K562 (cell line): Measurements from ENCODE around the gene SEC31A. TPM values are rescaled to one million over a fixed set of nuclear protein-coding genes. Genes with fewer than 3 reads are reported as not detected.

Source experiments
- HDAC2 ChIP-seq: fragments of 450-650 bp; IDR thresholded peaks from 2 replicates; pipeline ENCODE4 v1.6.1; 2016; ENCODE audit warnings: mild to moderate bottlenecking
- LARP7 ChIP-seq: fragments of 450-650 bp; IDR thresholded peaks from 2 replicates; pipeline ENCODE4 v1.6.1; 2016
- NCOA1 ChIP-seq: fragments of 450-650 bp; IDR thresholded peaks from 2 replicates; pipeline ENCODE4 v1.6.1; 2016; ENCODE audit warnings: low read depth
- POU5F1 ChIP-seq: fragments of 150-350 bp; IDR thresholded peaks from 2 replicates; pipeline ENCODE4 v1.6.1; 2014; ENCODE audit warnings: borderline replicate concordance, low read length, low read depth, mild to moderate bottlenecking; ENCODE audit not compliant: partially characterized antibody
- PTRF ChIP-seq: fragments of 450-650 bp; IDR thresholded peaks from 2 replicates; pipeline ENCODE4 v1.6.1; 2016; ENCODE audit warnings: mild to moderate bottlenecking, missing genetic modification characterization, missing compliant biosample characterization
- SMAD4 ChIP-seq: fragments of 250-450 bp; sonication (Bioruptor Pico); conservative IDR thresholded peaks from 2 replicates; pipeline ENCODE4 v1.8.0; 2021; ENCODE audit warnings: inconsistent platforms, mild to moderate bottlenecking, moderate library complexity
- ZC3H4 ChIP-seq: sonication (generic); formaldehyde crosslinking; IDR thresholded peaks from 2 replicates; pipeline ENCODE4 v1.9.0; 2021; ENCODE audit warnings: missing genetic modification reagents, borderline replicate concordance
- ZNF224 ChIP-seq: sonication (generic); formaldehyde crosslinking; IDR thresholded peaks from 2 replicates; pipeline ENCODE4 v1.8.0; 2022; ENCODE audit warnings: mild to moderate bottlenecking, missing genetic modification reagents
- ZNF347 ChIP-seq: fragments of 450-650 bp; formaldehyde crosslinking; IDR thresholded peaks from 2 replicates; pipeline ENCODE4 v1.4.0; 2020; ENCODE audit warnings: low read depth, mild to moderate bottlenecking, moderate library complexity
- polyA plus RNA-seq, 8 experiments: library from polyadenylated mRNA; depleted of rRNA in 4 of 8; stranded (reverse) in 5 of 8; unstranded in 3 of 8; fragments of >200 nt; fragmentation: Nextera tagmentation in 2 of 8; fragmentation: Illumina TruSeq in 1 of 8; extraction: Ambion mirVana in 2 of 8; extraction: Trizol in 1 of 8; gene quantifications; 2 replicates each; pipeline versions ENCODE4 v1.2.1 to v1.2.3, GENCODE V29; 2011 to 2014; ENCODE audit warnings: inconsistent platforms in 1 of 8, missing spikeins in 1 of 8
- total RNA-seq, 7 experiments: library from RNA; depleted of rRNA in 6 of 7; stranded (reverse); fragments of >200 nt in 6 of 7; fragmentation: Illumina TruSeq in 2 of 7; extraction: Trizol in 2 of 7; gene quantifications; 2 replicates each; pipeline versions ENCODE4 v1.2.1 to v1.2.3, GENCODE V29; 2011 to 2021; ENCODE audit warnings: low replicate concordance in 1 of 7
- TF ChIP-seq, protein P1 (sequence below): fragments of 450-650 bp; IDR thresholded peaks from 2 replicates; pipeline ENCODE4 v1.7.1; 2018; ENCODE audit warnings: mild to moderate bottlenecking, low read depth; ENCODE audit not compliant: partially characterized antibody
- TF ChIP-seq, protein P2 (sequence below): fragments of 450-650 bp; formaldehyde crosslinking; IDR thresholded peaks from 2 replicates; pipeline ENCODE4 v1.4.0; 2020; ENCODE audit warnings: mild to moderate bottlenecking
- TF ChIP-seq, protein P3 (sequence below): fragments of 250-450 bp; sonication (Bioruptor Pico); IDR thresholded peaks from 2 replicates; pipeline ENCODE4 v1.9.0; 2021; ENCODE audit warnings: mild to moderate bottlenecking, inconsistent platforms
- TF ChIP-seq, protein P4 (sequence below): fragments of 250-450 bp; sonication (Bioruptor Pico); IDR thresholded peaks from 2 replicates; pipeline ENCODE4 v1.5.0; 2020; ENCODE audit warnings: mild to moderate bottlenecking, borderline replicate concordance
- TF ChIP-seq, protein P5 (sequence below): fragments of 250-450 bp; sonication (Bioruptor Pico); IDR thresholded peaks from 2 replicates; pipeline ENCODE4 v1.5.0; 2021; ENCODE audit warnings: mild to moderate bottlenecking, borderline replicate concordance
- TF ChIP-seq, protein P6 (sequence below): IDR thresholded peaks from 2 replicates; pipeline ENCODE4 v1.6.1; 2011; ENCODE audit not compliant: insufficient read length; ENCODE audit errors: extremely low read depth

The SEC31A gene
- total and polyA plus RNA-seq, 9 of the 15 experiments (the other 6 are each of a cell fraction or from before 2014, with no cell fraction given): 78.9 to 241 (median 173) TPM

DNA sequence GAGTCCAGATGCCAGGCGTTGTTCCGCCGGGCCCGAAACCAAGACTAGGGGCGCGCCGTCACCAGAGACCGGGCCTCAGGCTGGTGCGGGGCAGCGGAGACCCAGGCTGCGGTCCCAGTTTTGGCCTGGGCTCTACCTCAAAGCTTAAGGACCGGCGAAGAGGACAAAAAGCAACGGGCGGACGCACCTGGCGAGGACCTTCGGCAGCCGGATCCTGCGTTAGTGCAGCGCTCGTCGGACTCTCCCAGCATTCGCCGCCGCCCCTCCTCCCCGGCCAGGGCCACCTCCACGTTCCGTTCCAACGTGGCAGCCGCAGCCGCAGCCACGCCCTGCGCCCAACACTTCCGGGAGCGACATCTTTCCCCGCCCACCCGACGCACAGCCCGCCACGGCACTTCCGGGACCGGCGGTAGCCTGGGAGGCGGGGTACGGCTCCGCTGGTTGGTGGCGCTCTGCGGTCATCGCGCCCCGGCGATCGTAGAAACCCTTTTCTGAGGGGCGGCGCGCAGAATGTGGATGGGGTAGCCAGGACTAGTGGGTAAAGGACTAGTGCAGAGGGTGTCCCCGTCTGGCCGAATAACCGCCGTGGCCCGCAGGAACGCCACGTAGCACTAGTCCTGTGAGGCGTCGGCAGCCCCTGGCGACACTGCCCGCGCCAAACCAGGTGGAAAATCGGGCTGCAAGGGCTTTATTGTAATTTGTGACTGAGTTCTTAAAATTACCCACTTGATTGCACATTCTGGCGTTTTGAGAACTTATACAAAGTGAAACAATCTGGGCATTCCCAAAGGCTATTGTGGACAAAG lies at the start of gene SEC31A (continued):
- TF ChIP-seq, protein P1, sequence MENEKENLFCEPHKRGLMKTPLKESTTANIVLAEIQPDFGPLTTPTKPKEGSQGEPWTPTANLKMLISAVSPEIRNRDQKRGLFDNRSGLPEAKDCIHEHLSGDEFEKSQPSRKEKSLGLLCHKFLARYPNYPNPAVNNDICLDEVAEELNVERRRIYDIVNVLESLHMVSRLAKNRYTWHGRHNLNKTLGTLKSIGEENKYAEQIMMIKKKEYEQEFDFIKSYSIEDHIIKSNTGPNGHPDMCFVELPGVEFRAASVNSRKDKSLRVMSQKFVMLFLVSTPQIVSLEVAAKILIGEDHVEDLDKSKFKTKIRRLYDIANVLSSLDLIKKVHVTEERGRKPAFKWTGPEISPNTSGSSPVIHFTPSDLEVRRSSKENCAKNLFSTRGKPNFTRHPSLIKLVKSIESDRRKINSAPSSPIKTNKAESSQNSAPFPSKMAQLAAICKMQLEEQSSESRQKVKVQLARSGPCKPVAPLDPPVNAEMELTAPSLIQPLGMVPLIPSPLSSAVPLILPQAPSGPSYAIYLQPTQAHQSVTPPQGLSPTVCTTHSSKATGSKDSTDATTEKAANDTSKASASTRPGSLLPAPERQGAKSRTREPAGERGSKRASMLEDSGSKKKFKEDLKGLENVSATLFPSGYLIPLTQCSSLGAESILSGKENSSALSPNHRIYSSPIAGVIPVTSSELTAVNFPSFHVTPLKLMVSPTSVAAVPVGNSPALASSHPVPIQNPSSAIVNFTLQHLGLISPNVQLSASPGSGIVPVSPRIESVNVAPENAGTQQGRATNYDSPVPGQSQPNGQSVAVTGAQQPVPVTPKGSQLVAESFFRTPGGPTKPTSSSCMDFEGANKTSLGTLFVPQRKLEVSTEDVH: peak; percentile 84
- TF ChIP-seq, protein P2, sequence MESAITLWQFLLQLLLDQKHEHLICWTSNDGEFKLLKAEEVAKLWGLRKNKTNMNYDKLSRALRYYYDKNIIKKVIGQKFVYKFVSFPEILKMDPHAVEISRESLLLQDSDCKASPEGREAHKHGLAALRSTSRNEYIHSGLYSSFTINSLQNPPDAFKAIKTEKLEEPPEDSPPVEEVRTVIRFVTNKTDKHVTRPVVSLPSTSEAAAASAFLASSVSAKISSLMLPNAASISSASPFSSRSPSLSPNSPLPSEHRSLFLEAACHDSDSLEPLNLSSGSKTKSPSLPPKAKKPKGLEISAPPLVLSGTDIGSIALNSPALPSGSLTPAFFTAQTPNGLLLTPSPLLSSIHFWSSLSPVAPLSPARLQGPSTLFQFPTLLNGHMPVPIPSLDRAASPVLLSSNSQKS (CRISPR knock-in tag): no peak
- TF ChIP-seq, protein P3, sequence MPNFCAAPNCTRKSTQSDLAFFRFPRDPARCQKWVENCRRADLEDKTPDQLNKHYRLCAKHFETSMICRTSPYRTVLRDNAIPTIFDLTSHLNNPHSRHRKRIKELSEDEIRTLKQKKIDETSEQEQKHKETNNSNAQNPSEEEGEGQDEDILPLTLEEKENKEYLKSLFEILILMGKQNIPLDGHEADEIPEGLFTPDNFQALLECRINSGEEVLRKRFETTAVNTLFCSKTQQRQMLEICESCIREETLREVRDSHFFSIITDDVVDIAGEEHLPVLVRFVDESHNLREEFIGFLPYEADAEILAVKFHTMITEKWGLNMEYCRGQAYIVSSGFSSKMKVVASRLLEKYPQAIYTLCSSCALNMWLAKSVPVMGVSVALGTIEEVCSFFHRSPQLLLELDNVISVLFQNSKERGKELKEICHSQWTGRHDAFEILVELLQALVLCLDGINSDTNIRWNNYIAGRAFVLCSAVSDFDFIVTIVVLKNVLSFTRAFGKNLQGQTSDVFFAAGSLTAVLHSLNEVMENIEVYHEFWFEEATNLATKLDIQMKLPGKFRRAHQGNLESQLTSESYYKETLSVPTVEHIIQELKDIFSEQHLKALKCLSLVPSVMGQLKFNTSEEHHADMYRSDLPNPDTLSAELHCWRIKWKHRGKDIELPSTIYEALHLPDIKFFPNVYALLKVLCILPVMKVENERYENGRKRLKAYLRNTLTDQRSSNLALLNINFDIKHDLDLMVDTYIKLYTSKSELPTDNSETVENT (CRISPR knock-in tag): peak; percentile 88; the same call in 1 of the 2 replicates
- no peak for TF ChIP-seq ZC3H4
- TF ChIP-seq ZNF224 (CRISPR knock-in tag): no peak
- TF ChIP-seq PTRF: no peak
- TF ChIP-seq, protein P4, sequence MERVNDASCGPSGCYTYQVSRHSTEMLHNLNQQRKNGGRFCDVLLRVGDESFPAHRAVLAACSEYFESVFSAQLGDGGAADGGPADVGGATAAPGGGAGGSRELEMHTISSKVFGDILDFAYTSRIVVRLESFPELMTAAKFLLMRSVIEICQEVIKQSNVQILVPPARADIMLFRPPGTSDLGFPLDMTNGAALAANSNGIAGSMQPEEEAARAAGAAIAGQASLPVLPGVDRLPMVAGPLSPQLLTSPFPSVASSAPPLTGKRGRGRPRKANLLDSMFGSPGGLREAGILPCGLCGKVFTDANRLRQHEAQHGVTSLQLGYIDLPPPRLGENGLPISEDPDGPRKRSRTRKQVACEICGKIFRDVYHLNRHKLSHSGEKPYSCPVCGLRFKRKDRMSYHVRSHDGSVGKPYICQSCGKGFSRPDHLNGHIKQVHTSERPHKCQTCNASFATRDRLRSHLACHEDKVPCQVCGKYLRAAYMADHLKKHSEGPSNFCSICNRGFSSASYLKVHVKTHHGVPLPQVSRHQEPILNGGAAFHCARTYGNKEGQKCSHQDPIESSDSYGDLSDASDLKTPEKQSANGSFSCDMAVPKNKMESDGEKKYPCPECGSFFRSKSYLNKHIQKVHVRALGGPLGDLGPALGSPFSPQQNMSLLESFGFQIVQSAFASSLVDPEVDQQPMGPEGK (CRISPR knock-in tag): no peak
- no peak for TF ChIP-seq POU5F1
- TF ChIP-seq NCOA1: 0 out of 2 replicates have a peak, but pooled peaks have one; percentile 31
- TF ChIP-seq SMAD4: peak; percentile 34; the same call in 1 of the 2 replicates
- TF ChIP-seq, protein P5, sequence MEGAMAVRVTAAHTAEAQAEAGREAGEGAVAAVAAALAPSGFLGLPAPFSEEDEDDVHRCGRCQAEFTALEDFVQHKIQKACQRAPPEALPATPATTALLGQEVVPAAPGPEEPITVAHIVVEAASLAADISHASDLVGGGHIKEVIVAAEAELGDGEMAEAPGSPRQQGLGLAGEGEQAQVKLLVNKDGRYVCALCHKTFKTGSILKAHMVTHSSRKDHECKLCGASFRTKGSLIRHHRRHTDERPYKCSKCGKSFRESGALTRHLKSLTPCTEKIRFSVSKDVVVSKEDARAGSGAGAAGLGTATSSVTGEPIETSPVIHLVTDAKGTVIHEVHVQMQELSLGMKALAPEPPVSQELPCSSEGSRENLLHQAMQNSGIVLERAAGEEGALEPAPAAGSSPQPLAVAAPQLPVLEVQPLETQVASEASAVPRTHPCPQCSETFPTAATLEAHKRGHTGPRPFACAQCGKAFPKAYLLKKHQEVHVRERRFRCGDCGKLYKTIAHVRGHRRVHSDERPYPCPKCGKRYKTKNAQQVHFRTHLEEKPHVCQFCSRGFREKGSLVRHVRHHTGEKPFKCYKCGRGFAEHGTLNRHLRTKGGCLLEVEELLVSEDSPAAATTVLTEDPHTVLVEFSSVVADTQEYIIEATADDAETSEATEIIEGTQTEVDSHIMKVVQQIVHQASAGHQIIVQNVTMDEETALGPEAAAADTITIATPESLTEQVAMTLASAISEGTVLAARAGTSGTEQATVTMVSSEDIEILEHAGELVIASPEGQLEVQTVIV (CRISPR knock-in tag): no peak; the same call in 1 of the 2 replicates
- TF ChIP-seq HDAC2: no peak
- peak; percentile 80; the same call in 1 of the 2 replicates for TF ChIP-seq LARP7
- TF ChIP-seq, protein P6, sequence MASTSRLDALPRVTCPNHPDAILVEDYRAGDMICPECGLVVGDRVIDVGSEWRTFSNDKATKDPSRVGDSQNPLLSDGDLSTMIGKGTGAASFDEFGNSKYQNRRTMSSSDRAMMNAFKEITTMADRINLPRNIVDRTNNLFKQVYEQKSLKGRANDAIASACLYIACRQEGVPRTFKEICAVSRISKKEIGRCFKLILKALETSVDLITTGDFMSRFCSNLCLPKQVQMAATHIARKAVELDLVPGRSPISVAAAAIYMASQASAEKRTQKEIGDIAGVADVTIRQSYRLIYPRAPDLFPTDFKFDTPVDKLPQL: peak; percentile 49
- no peak for TF ChIP-seq ZNF347 (CRISPR knock-in tag)
